Body of pancreas (tissue), 4 donors: ENCODE data around the gene HOXA3.

Experiments used
- CTCF ChIP-seq, 7 experiments: fragments of 450-650 bp in 4 of 7; fragments of 200-600 bp in 3 of 7; sonication (generic) in 3 of 7; IDR thresholded peaks; one replicate each; pipeline ENCODE4 v1.5.1; 2016 to 2019; ENCODE audit warnings: antibody characterized with exemption in 7 of 7
- POLR2A ChIP-seq, 3 donors: fragments of 450-650 bp; IDR thresholded peaks; one replicate each; pipeline ENCODE4 v1.6.1; 2016; ENCODE audit warnings: antibody characterized with exemption in 3 of 3, mild to moderate bottlenecking in 2 of 3

GRCh38 chr7:27139334-27140125 lies 12.9 kb downstream of the HOXA3 start:
- TF ChIP-seq POLR2A (IDR thresholded peaks at IDR 0.05) (no peak), CTCF (IDR thresholded peaks at IDR 0.05) (no peak)
